GM19099 (cell line): ENCODE results near the gene TMEM45A.

ENCODE experiments used
- POLR2A ChIP-seq: IDR thresholded peaks from 3 replicates; pipeline ENCODE4 v1.6.1; 2011; ENCODE audit warnings: low read depth; ENCODE audit not compliant: insufficient read length; ENCODE audit errors: extremely low read depth

The TMEM45A gene

GRCh38 chr3:100553618-100554372, 61.4 kb downstream of the TMEM45A start:
- TF ChIP-seq POLR2A, result no peak

GRCh38 chr3:100554373-100554676, 61.9 kb downstream of the TMEM45A start:
- TF ChIP-seq POLR2A, result no peak

GRCh38 chr3:100556673-100557310, 64.4 kb downstream of the TMEM45A start:
- no peak for TF ChIP-seq POLR2A

GRCh38 chr3:100558233-100558632, 65.8 kb downstream of the TMEM45A start:
- TF ChIP-seq POLR2A, result no peak

- no peak for TF ChIP-seq POLR2A
Measured at GRCh38 chr3:100560426-100560825, 68.0 kb downstream of the TMEM45A start.

GRCh38 chr3:100561459-100562158, 69.2 kb downstream of the TMEM45A start:
- TF ChIP-seq POLR2A, result no peak

- TF ChIP-seq POLR2A, result no peak
Measured at GRCh38 chr3:100562224-100562857, 69.9 kb downstream of the TMEM45A start.

- TF ChIP-seq POLR2A, result no peak
Measured at GRCh38 chr3:100563228-100563627, 70.8 kb downstream of the TMEM45A start.

- TF ChIP-seq POLR2A, result no peak
Measured at GRCh38 chr3:100563652-100564211, 71.3 kb downstream of the TMEM45A start.

GRCh38 chr3:100570811-100571210, 78.4 kb downstream of the TMEM45A start:
- no peak for TF ChIP-seq POLR2A

GRCh38 chr3:100574536-100574935, 82.1 kb downstream of the TMEM45A start:
- TF ChIP-seq POLR2A, result no peak

- TF ChIP-seq POLR2A, result no peak
Measured at GRCh38 chr3:100575704-100576103, 83.3 kb downstream of the TMEM45A start.

GRCh38 chr3:100577382-100578008, 85.1 kb downstream of the TMEM45A start:
- TF ChIP-seq POLR2A, result no peak

- no peak for TF ChIP-seq POLR2A
Measured at GRCh38 chr3:100578646-100579045, 86.2 kb downstream of the TMEM45A start.

- no peak for TF ChIP-seq POLR2A
Measured at GRCh38 chr3:100580147-100580546, 87.7 kb downstream of the TMEM45A start.
